DMS79 treated with DMSO at 0.1 percent for 48 hours (cell line): ENCODE data around the gene HYPK.
A peak's percentile ranks its signal among the peaks of the same experiment; 100 is the strongest.
"Not testable (repeated sequence)": the region's sequence is repeated elsewhere in the genome, so short reads cannot be mapped to it uniquely, and the experiment has no call there.

Experiments
- DNase-seq: peaks from one replicate; lab custom pipeline; 2025; lab: John Stamatoyannopoulos, UW

HYPK gene

GRCh38 chr15:43795997-43796396, 4.4 kb upstream of the HYPK start:
- no peak for DNase-seq

GRCh38 chr15:43796566-43796965, 3.8 kb upstream of the HYPK start:
- no peak for DNase-seq

- DNase-seq: no peak
These were observed 1.0 kb upstream of the HYPK start for GRCh38 chr15:43799209-43799944.

- DNase-seq: no peak
These were observed 484 bp upstream of the HYPK start, which contains the start of gene SERINC4 for GRCh38 chr15:43799945-43800285. Gene SERINC4, minus strand, starts transcription at chr15:43800220. Its CDS starts 234 bp downstream, at chr15:43799986.

GRCh38 chr15:43802676-43803075, 2.3 kb downstream of the HYPK start:
- not testable (repeated sequence) for DNase-seq

GRCh38 chr15:43808435-43808950, 8.1 kb downstream of the HYPK start:
- DNase-seq: no peak

- DNase-seq: no peak
These were observed 8.7 kb downstream of the HYPK start for GRCh38 chr15:43808960-43809678.

GRCh38 chr15:43815064-43815463, 14.7 kb downstream of the HYPK start:
- not testable (repeated sequence) for DNase-seq

- DNase-seq: no peak
These were observed 21.1 kb downstream of the HYPK start for GRCh38 chr15:43821505-43821904.

- DNase-seq: peak; percentile 87
These were observed 24.2 kb downstream of the HYPK start, which contains the start of gene MFAP1 for GRCh38 chr15:43824302-43825246. Gene MFAP1, minus strand, starts transcription at chr15:43824690. Its CDS starts 121 bp downstream, at chr15:43824569.

- not testable (repeated sequence) for DNase-seq
These were observed 24.9 kb downstream of the HYPK start for GRCh38 chr15:43825305-43825704.

- no peak for DNase-seq
These were observed 25.7 kb downstream of the HYPK start for GRCh38 chr15:43826029-43826507.

- peak; percentile 64 for DNase-seq
These were observed 26.3 kb downstream of the HYPK start, which contains the start of gene WDR76 for GRCh38 chr15:43826508-43827341. Gene WDR76, plus strand, starts transcription at chr15:43827002. Its CDS starts 31 bp downstream, at chr15:43827033.

GRCh38 chr15:43828061-43828657, 27.8 kb downstream of the HYPK start:
- DNase-seq: no peak

GRCh38 chr15:43829951-43830540, 29.6 kb downstream of the HYPK start:
- DNase-seq: not testable (repeated sequence)

GRCh38 chr15:43830691-43831275, 30.4 kb downstream of the HYPK start:
- not testable (repeated sequence) for DNase-seq

- not testable (repeated sequence) for DNase-seq
These were observed 31.2 kb downstream of the HYPK start for GRCh38 chr15:43831519-43832052.

- not testable (repeated sequence) for DNase-seq
These were observed 32.1 kb downstream of the HYPK start for GRCh38 chr15:43832485-43832884.

- no peak for DNase-seq
These were observed 45.0 kb downstream of the HYPK start for GRCh38 chr15:43845421-43845820.
